Fibroblast of lung (primary cell): ENCODE measurements around the gene DIP2A.

ENCODE experiments used
- EZH2 ChIP-seq: IDR thresholded peaks from 2 replicates; pipeline ENCODE4 v1.5.1; 2012; ENCODE audit warnings: low read length, control low read depth, mild to moderate bottlenecking; ENCODE audit errors: missing control alignments
- TF ChIP-seq, protein P1 (sequence below), 2 donors: IDR thresholded peaks in 1 of 2; conservative IDR thresholded peaks in 1 of 2; 1 replicate in 1 of 2; 2 replicates in 1 of 2; pipeline ENCODE4 v1.5.1; 2011 to 2012; ENCODE audit warnings: low read length in 2 of 2, control low read depth in 1 of 2, inconsistent platforms in 1 of 2, low read depth in 1 of 2, mild to moderate bottlenecking in 1 of 2

DNA sequence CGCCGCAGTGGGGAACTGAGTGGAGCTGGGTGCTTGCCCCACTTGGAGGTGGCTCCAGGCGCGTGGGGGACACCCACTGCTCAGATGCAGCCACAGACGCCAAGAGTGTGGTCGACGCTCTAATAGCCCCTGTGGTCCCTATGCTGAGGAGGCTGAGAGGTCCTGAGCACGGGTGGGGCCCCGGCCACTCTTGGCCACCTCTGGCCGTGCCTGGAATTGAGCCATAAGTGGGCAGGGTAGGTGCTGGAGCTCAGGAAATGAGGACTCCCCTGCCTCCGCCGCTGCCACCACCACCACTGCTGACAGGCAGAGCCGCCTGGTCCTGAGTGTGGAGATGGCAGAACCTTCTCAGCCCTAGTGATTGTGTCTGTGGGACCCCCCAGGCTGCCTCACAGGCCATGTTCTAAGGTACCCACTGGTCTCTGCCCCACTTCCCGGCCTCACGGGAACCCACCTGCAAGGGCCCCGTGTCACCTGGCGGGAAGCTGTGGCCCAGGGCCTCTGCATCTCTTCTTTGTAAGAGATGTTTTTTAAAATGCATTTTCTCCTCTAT, 34.6 kb upstream of the DIP2A start:
- TF ChIP-seq, protein P1, sequence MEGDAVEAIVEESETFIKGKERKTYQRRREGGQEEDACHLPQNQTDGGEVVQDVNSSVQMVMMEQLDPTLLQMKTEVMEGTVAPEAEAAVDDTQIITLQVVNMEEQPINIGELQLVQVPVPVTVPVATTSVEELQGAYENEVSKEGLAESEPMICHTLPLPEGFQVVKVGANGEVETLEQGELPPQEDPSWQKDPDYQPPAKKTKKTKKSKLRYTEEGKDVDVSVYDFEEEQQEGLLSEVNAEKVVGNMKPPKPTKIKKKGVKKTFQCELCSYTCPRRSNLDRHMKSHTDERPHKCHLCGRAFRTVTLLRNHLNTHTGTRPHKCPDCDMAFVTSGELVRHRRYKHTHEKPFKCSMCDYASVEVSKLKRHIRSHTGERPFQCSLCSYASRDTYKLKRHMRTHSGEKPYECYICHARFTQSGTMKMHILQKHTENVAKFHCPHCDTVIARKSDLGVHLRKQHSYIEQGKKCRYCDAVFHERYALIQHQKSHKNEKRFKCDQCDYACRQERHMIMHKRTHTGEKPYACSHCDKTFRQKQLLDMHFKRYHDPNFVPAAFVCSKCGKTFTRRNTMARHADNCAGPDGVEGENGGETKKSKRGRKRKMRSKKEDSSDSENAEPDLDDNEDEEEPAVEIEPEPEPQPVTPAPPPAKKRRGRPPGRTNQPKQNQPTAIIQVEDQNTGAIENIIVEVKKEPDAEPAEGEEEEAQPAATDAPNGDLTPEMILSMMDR (conservative IDR thresholded peaks at IDR 0.05 in 1 of 2, IDR thresholded peaks at IDR 0.05 in 1 of 2; ENCODE audit: low read depth in 1 of 2, low read length in 2 of 2) = no peak
- no peak for TF ChIP-seq EZH2
